ENCODE data around the gene SLC25A34.

Gene SLC25A34

GRCh38 chr1:15733218-15733725 is 2.8 kb upstream of the SLC25A34 start:
- no peak for DNase-seq (ENCODE audit: low read depth)

GRCh38 chr1:15733726-15734226 is 2.3 kb upstream of the SLC25A34 start:
- DNase-seq (ENCODE audit: low read depth): no peak

GRCh38 chr1:15734296-15734695 is 1.8 kb upstream of the SLC25A34 start:
- no peak for DNase-seq (ENCODE audit: low read depth)

- DNase-seq (ENCODE audit: low read depth): no peak
Observed at GRCh38 chr1:15734901-15735300, 1.2 kb upstream of the SLC25A34 start.

GRCh38 chr1:15735304-15736037 is 587 bp upstream of the SLC25A34 start:
- DNase-seq (ENCODE audit: low read depth): no peak

GRCh38 chr1:15736892-15737261 is 819 bp downstream of the SLC25A34 start:
- DNase-seq (ENCODE audit: low read depth): no peak

GRCh38 chr1:15737324-15738319 is 1.6 kb downstream of the SLC25A34 start:
- DNase-seq (ENCODE audit: low read depth): no peak

- DNase-seq (ENCODE audit: low read depth): no peak
Observed at GRCh38 chr1:15738416-15739113, 2.5 kb downstream of the SLC25A34 start.

GRCh38 chr1:15739259-15739658 is 3.2 kb downstream of the SLC25A34 start:
- no peak for DNase-seq (ENCODE audit: low read depth)

- DNase-seq (ENCODE audit: low read depth): no peak
Observed at GRCh38 chr1:15739745-15740144, 3.7 kb downstream of the SLC25A34 start.

GRCh38 chr1:15740924-15741850 is 5.1 kb downstream of the SLC25A34 start:
- peak; percentile 28 for DNase-seq (ENCODE audit: low read depth)

- DNase-seq (ENCODE audit: low read depth): no peak
Observed at GRCh38 chr1:15742339-15742801, 6.3 kb downstream of the SLC25A34 start, which contains the start of gene TMEM82. Gene TMEM82, plus strand, starts transcription at chr1:15742499. Its CDS starts 61 bp downstream, at chr1:15742560.

- no peak for DNase-seq (ENCODE audit: low read depth)
Observed at GRCh38 chr1:15744122-15744679, 8.1 kb downstream of the SLC25A34 start.

GRCh38 chr1:15747378-15747777 is 11.3 kb downstream of the SLC25A34 start:
- no peak for DNase-seq (ENCODE audit: low read depth)

GRCh38 chr1:15748264-15748663 is 12.2 kb downstream of the SLC25A34 start:
- no peak for DNase-seq (ENCODE audit: low read depth)

- no peak for DNase-seq (ENCODE audit: low read depth)
Observed at GRCh38 chr1:15748690-15749398, 12.8 kb downstream of the SLC25A34 start.

- no peak for DNase-seq (ENCODE audit: low read depth)
Observed at GRCh38 chr1:15749399-15750291, 13.6 kb downstream of the SLC25A34 start.

GRCh38 chr1:15750924-15751323 is 14.9 kb downstream of the SLC25A34 start:
- no peak for DNase-seq (ENCODE audit: low read depth)

- no peak for DNase-seq (ENCODE audit: low read depth)
Observed at GRCh38 chr1:15751717-15752116, 15.7 kb downstream of the SLC25A34 start.

Measured in HS-5 (cell line).